ENCODE measurements around the gene PNMT. TPM values are rescaled to one million over a fixed set of nuclear protein-coding genes. Genes with fewer than 3 reads are reported as not detected.

The PNMT gene
- total and polyA plus RNA-seq, 2 donors (not counting 1 experiment from before 2014, with no cell fraction given), result not detected

GRCh38 chr17:39667262-39667944, 850 bp upstream of the PNMT start:
- Histone ChIP-seq H3K4me1 (ENCODE audit: control insufficient read depth, extremely low read depth, insufficient read depth, low read length) (peaks cover 2% of the 10 kb centered on the region), H2AFZ (ENCODE audit: low read length) (no peak overlapping the region), H3K27ac (ENCODE audit: insufficient read depth, low read length) (no peak overlapping the region), H4K20me1 (ENCODE audit: control insufficient read depth, extremely low read depth, insufficient read depth, low read length) (no peaks in the 10 kb centered on the region), H3K9me3 (ENCODE audit: control insufficient read depth, insufficient read depth, low read depth, low read length) (no peaks in the 10 kb centered on the region), H3K27me3 (ENCODE audit: control insufficient read depth, insufficient read depth, low read length) (peaks cover 38% of the 10 kb centered on the region), H3K79me2 (ENCODE audit: control insufficient read depth, insufficient read depth, low read length) (no peaks in the 10 kb centered on the region), H3K4me2 (ENCODE audit: extremely low read depth, insufficient read depth, low read length) (no peak overlapping the region), H3K4me3 (replicated peaks in 1 of 4; ENCODE audit: control extremely low read depth in 1 of 4, insufficient read depth in 1 of 4, low read depth in 3 of 4, low read length in 4 of 4) (no peak overlapping the region), H3K9ac (ENCODE audit: insufficient read depth, low read length) (no peak overlapping the region), H3K36me3 (ENCODE audit: control insufficient read depth, insufficient read depth, low read length) (peaks cover 3% of the 10 kb centered on the region)
- peak; percentile 73 for TF ChIP-seq EZH2 (IDR thresholded peaks at IDR 0.05; ENCODE audit: low read length, missing control alignments)
- no peak for TF ChIP-seq CTCF (conservative IDR thresholded peaks at IDR 0.05 in 1 of 2, IDR thresholded peaks at IDR 0.05 in 1 of 2; ENCODE audit: low read depth in 1 of 2, low read length in 2 of 2)
- no peak for DNase-seq (ENCODE audit: low read depth in 2 of 2)

DNA sequence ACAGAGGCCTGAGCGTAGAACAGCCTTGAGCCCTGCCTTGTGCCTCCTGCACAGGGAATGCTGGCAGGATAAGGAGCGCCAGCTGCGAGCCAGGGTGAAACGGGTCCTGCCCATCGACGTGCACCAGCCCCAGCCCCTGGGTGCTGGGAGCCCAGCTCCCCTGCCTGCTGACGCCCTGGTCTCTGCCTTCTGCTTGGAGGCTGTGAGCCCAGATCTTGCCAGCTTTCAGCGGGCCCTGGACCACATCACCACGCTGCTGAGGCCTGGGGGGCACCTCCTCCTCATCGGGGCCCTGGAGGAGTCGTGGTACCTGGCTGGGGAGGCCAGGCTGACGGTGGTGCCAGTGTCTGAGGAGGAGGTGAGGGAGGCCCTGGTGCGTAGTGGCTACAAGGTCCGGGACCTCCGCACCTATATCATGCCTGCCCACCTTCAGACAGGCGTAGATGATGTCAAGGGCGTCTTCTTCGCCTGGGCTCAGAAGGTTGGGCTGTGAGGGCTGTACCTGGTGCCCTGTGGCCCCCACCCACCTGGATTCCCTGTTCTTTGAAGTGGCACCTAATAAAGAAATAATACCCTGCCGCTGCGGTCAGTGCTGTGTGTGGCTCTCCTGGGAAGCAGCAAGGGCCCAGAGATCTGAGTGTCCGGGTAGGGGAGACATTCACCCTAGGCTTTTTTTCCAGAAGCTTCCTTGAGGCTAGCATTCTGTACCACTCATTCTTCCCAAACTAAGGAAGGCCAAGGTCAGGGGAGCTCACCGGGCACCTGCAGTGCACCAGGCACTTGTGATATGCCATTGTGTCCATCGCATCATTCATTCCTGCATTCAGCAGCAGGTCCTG, 1.9 kb downstream of the PNMT start:
- H3K4me3 ChIP-seq (replicated peaks in 1 of 4; ENCODE audit: control extremely low read depth in 1 of 4, insufficient read depth in 1 of 4, low read depth in 3 of 4, low read length in 4 of 4), result no peak overlapping the region
- H3K9ac ChIP-seq (ENCODE audit: insufficient read depth, low read length), result no peak overlapping the region
- no peaks in the 10 kb centered on the region for H3K9me3 ChIP-seq (ENCODE audit: control insufficient read depth, insufficient read depth, low read depth, low read length)
- H3K79me2 ChIP-seq (ENCODE audit: control insufficient read depth, insufficient read depth, low read length), result no peaks in the 10 kb centered on the region
- H3K36me3 ChIP-seq (ENCODE audit: control insufficient read depth, insufficient read depth, low read length), result no peaks in the 10 kb centered on the region
- no peak overlapping the region for H3K27ac ChIP-seq (ENCODE audit: insufficient read depth, low read length)
- no peaks in the 10 kb centered on the region for H4K20me1 ChIP-seq (ENCODE audit: control insufficient read depth, extremely low read depth, insufficient read depth, low read length)
- H3K4me1 ChIP-seq (ENCODE audit: control insufficient read depth, extremely low read depth, insufficient read depth, low read length), result peaks cover 2% of the 10 kb centered on the region
- no peak for DNase-seq (ENCODE audit: low read depth in 2 of 2)
- no peak overlapping the region for H3K4me2 ChIP-seq (ENCODE audit: extremely low read depth, insufficient read depth, low read length)
- TF ChIP-seq CTCF (conservative IDR thresholded peaks at IDR 0.05 in 1 of 2, IDR thresholded peaks at IDR 0.05 in 1 of 2; ENCODE audit: low read depth in 1 of 2, low read length in 2 of 2) (no peak), EZH2 (IDR thresholded peaks at IDR 0.05; ENCODE audit: low read length, missing control alignments) (no peak)
- H3K27me3 ChIP-seq (ENCODE audit: control insufficient read depth, insufficient read depth, low read length), result peaks cover 38% of the 10 kb centered on the region
- H2AFZ ChIP-seq (ENCODE audit: low read length), result no peak overlapping the region

DNA sequence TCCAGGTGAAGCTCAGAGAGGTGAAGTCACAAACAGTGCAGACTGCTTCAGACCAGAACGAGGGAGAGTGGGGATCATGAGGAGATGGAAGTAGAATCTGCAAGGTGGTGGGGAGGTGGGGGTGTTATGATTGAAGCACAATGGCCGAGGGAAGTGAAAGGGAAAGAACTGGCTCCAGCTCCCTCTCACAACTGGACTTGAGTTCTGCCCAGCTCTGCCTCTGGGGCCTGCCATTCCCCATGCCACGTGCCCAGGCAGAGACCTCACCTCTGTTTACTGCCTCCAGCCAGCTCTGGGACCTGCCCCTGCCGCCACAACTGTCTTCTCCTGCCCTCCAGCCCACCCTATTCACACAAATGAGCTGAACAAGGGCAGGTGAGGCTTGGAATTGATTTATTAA, 2.5 kb downstream of the PNMT start:
- Histone ChIP-seq H4K20me1 (ENCODE audit: control insufficient read depth, extremely low read depth, insufficient read depth, low read length) (no peaks in the 10 kb centered on the region), H3K36me3 (ENCODE audit: control insufficient read depth, insufficient read depth, low read length) (no peaks in the 10 kb centered on the region), H3K9ac (ENCODE audit: insufficient read depth, low read length) (no peak overlapping the region), H3K9me3 (ENCODE audit: control insufficient read depth, insufficient read depth, low read depth, low read length) (no peaks in the 10 kb centered on the region), H3K27me3 (ENCODE audit: control insufficient read depth, insufficient read depth, low read length) (peaks cover 38% of the 10 kb centered on the region), H3K4me2 (ENCODE audit: extremely low read depth, insufficient read depth, low read length) (no peak overlapping the region), H2AFZ (ENCODE audit: low read length) (no peak overlapping the region), H3K79me2 (ENCODE audit: control insufficient read depth, insufficient read depth, low read length) (no peaks in the 10 kb centered on the region), H3K27ac (ENCODE audit: insufficient read depth, low read length) (no peak overlapping the region), H3K4me1 (ENCODE audit: control insufficient read depth, extremely low read depth, insufficient read depth, low read length) (peaks cover 2% of the 10 kb centered on the region), H3K4me3 (replicated peaks in 1 of 4; ENCODE audit: control extremely low read depth in 1 of 4, insufficient read depth in 1 of 4, low read depth in 3 of 4, low read length in 4 of 4) (no peak overlapping the region)
- no peak for DNase-seq (ENCODE audit: low read depth in 2 of 2)
- TF ChIP-seq CTCF (conservative IDR thresholded peaks at IDR 0.05 in 1 of 2, IDR thresholded peaks at IDR 0.05 in 1 of 2; ENCODE audit: low read depth in 1 of 2, low read length in 2 of 2) (no peak), EZH2 (IDR thresholded peaks at IDR 0.05; ENCODE audit: low read length, missing control alignments) (no peak)
